ENCODE measurements around the gene RSU1. TPM values are rescaled to one million over a fixed set of nuclear protein-coding genes. Genes with fewer than 3 reads are reported as not detected.

The RSU1 gene
- total and polyA plus RNA-seq, 2 of the 13 experiments (the other 11 are each of a cell fraction or from before 2014, with no cell fraction given): 32.3 to 35.1 TPM

GRCh38 chr10:16748749-16749148 is 68.5 kb downstream of the RSU1 start (continued):
- TF ChIP-seq ZNF556 (CRISPR knock-in tag; IDR thresholded peaks at IDR 0.05; ENCODE audit: borderline replicate concordance) (no peak), HNF1B (CRISPR knock-in tag; IDR thresholded peaks at IDR 0.05) (no peak), TBX3 (IDR thresholded peaks at IDR 0.05; ENCODE audit: borderline replicate concordance) (no peak), ZBTB37 (CRISPR knock-in tag; IDR thresholded peaks at IDR 0.05) (no peak), MAX (IDR thresholded peaks at IDR 0.05) (no peak), ZBTB10 (CRISPR knock-in tag; IDR thresholded peaks at IDR 0.05; ENCODE audit: borderline replicate concordance) (no peak)

GRCh38 chr10:16746856-16747255 is 70.4 kb downstream of the RSU1 start:
- ATAC-seq: no peak
- Histone ChIP-seq H3K4me3 (replicated peaks in 1 of 3; ENCODE audit: insufficient read depth in 1 of 3, low read depth in 2 of 3, low read length in 3 of 3) (no peak overlapping the region), H3K9ac (ENCODE audit: insufficient read depth, low read depth, low read length) (no peak overlapping the region), H3K27me3 (ENCODE audit: control insufficient read depth in 1 of 2, insufficient read depth in 2 of 2, low read length in 2 of 2) (no peaks in the 10 kb centered on the region), H3K36me3 (replicated peaks in 1 of 2; ENCODE audit: control insufficient read depth in 1 of 2, insufficient read depth in 2 of 2, low read length in 2 of 2) (peaks cover 1 to 8% of the 10 kb centered on the region in 2 experiments; a peak in 2 of 5 replicates), H3K79me2 (ENCODE audit: insufficient read depth, low read length) (no peaks in the 10 kb centered on the region), H2AFZ (ENCODE audit: low read length) (no peak overlapping the region), H4K20me1 (ENCODE audit: insufficient read depth, low read length) (no peaks in the 10 kb centered on the region), H3K9me3 (ENCODE audit: low read length) (no peaks in the 10 kb centered on the region), H3K4me2 (ENCODE audit: low read depth, low read length) (no peak overlapping the region), H3K27ac (ENCODE audit: extremely low read length, insufficient read depth, low read length) (no peak overlapping the region), H3K4me1 (ENCODE audit: insufficient read depth, low read length) (no peaks in the 10 kb centered on the region)
- TF ChIP-seq ZNF83 (CRISPR knock-in tag; IDR thresholded peaks at IDR 0.05; ENCODE audit: borderline replicate concordance) (no peak), ZNF34 (CRISPR knock-in tag; IDR thresholded peaks at IDR 0.05; ENCODE audit: borderline replicate concordance) (no peak), TCF12 (IDR thresholded peaks at IDR 0.05) (no peak), TCF12 (CRISPR knock-in tag; IDR thresholded peaks at IDR 0.05) (no peak), ZNF619 (CRISPR knock-in tag; IDR thresholded peaks at IDR 0.05) (no peak), ZNF672 (CRISPR knock-in tag; IDR thresholded peaks at IDR 0.05) (no peak), ZNF12 (CRISPR knock-in tag; IDR thresholded peaks at IDR 0.05) (no peak), MAZ (IDR thresholded peaks at IDR 0.05; ENCODE audit: borderline replicate concordance, low read depth, low read length) (no peak), MAZ (CRISPR knock-in tag; IDR thresholded peaks at IDR 0.05; ENCODE audit: low read depth) (no peak)
- 90% methylated on average over 6 of the region's 6 CpGs for WGBS (ENCODE audit: low lambda C conversion rate)
- no peak for DNase-seq (ENCODE audit: low spot score)
- in situ Hi-C loops (cut with HindIII; ENCODE audit: extremely low pct_ligation_motif_present, low pct_unique_long_range_greater_than_20kb) (no loop called here), intact Hi-C loops (cut with micrococcal nuclease; ENCODE audit: unreplicated experiment) (no loop called here)
- no TSS peak for BruUV-seq (replicated peaks)
- no peak for FAIRE-seq
- ChIA-PET CTCF (ENCODE audit: low intra/inter-chr PET ratio, low total read pairs) (no interaction called here), POLR2A (no interaction called here)

Data from HepG2 (cell line).